ENCODE data around the gene SIL1.

DNA sequence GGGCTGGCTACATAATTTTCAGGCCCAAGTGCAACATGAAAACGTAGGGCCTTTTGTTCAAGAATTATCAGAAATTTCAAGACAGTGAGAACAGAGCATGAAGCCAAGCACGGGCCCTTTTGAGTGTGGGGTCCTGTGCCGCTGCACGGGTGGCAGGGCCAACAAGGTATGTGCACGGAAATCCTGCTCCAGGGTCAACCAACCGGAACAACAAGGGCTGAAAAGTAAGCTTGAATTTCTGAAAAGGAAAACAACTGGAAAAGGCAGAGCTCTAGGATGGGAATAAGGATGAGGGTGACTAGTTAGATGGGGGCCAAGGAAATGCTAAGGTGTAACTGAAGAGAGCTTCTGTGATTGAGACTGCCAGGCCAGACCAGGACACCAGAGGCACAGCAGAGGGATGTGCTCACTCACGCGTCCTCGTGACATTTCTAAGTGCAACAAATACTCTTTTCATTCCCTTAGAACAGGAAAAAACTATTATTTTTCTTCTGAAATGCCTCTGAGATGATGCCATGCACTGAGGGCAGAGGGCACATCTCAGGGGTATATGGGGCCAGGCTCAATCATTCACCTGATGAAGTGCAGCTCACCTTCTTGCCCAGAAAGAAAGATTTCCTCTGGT, 242.4 kb downstream of the SIL1 start:
- TF ChIP-seq SRY (CRISPR knock-in tag; IDR thresholded peaks at IDR 0.05) (no peak), ZBTB1 (CRISPR knock-in tag; IDR thresholded peaks at IDR 0.05; ENCODE audit: borderline replicate concordance) (no peak), SRSF1 (optimal IDR thresholded peaks at IDR 0.05; ENCODE audit: low read depth, low read length) (no peak)
